GM19452 (cell line): ENCODE results near the gene GAL.
"Not testable (repeated sequence)": the region's sequence is repeated elsewhere in the genome, so short reads cannot be mapped to it uniquely, and the experiment has no call there.

ENCODE experiments used
- ATAC-seq: cut with Tn5 transposase; IDR thresholded peaks from one replicate; pipeline ENCODE4 v1.9.1; 2021; ENCODE audit not compliant: unreplicated experiment

Gene GAL

GRCh38 chr11:68684385-68685356, at the start of gene GAL:
Gene GAL, plus strand, starts transcription at chr11:68684544. Its CDS starts 380 bp downstream, at chr11:68684924.
- ATAC-seq = no peak

- ATAC-seq = not testable (repeated sequence)
Measured at GRCh38 chr11:68634606-68635005, 49.7 kb upstream of the GAL start.

- ATAC-seq = not testable (repeated sequence)
Measured at GRCh38 chr11:68635172-68635571, 49.2 kb upstream of the GAL start.

- ATAC-seq = not testable (repeated sequence)
Measured at GRCh38 chr11:68635883-68636282, 48.5 kb upstream of the GAL start.

- not testable (repeated sequence) for ATAC-seq
Measured at GRCh38 chr11:68639322-68639721, 45.0 kb upstream of the GAL start.

GRCh38 chr11:68641880-68642279, 42.5 kb upstream of the GAL start:
- ATAC-seq = no peak

- no peak for ATAC-seq
Measured at GRCh38 chr11:68643585-68643984, 40.8 kb upstream of the GAL start.

GRCh38 chr11:68646832-68647231, 37.5 kb upstream of the GAL start:
- ATAC-seq = no peak

GRCh38 chr11:68649851-68650555, 34.3 kb upstream of the GAL start:
- ATAC-seq = no peak

GRCh38 chr11:68650801-68651200, 33.5 kb upstream of the GAL start:
- no peak for ATAC-seq

GRCh38 chr11:68651208-68651984, 32.9 kb upstream of the GAL start:
- ATAC-seq = no peak

- no peak for ATAC-seq
Measured at GRCh38 chr11:68651985-68652682, 32.2 kb upstream of the GAL start.

- no peak for ATAC-seq
Measured at GRCh38 chr11:68652683-68653156, 31.6 kb upstream of the GAL start.

GRCh38 chr11:68653486-68654430, 30.6 kb upstream of the GAL start:
- no peak for ATAC-seq

GRCh38 chr11:68654978-68655377, 29.4 kb upstream of the GAL start:
- no peak for ATAC-seq

- no peak for ATAC-seq
Measured at GRCh38 chr11:68655406-68655805, 28.9 kb upstream of the GAL start.

- ATAC-seq = no peak
Measured at GRCh38 chr11:68655806-68656205, 28.5 kb upstream of the GAL start.

- no peak for ATAC-seq
Measured at GRCh38 chr11:68657021-68657780, 27.1 kb upstream of the GAL start.

GRCh38 chr11:68658097-68658496, 26.2 kb upstream of the GAL start:
- ATAC-seq = no peak
